OCI-LY3 (cell line): Measurements from ENCODE around the gene PGGHG.

ENCODE experiments used
- H2AFZ ChIP-seq: fragments of 200-600, 300-600 bp; shearing (Covaris generic); 2 replicates; pipeline ENCODE4 v1.6.0; 2014; ENCODE audit warnings: antibody characterized with exemption, low read depth, low read length
- H3K27ac ChIP-seq: fragments of 200-600, 300-600 bp; sonication (generic); 2 replicates; pipeline ENCODE4 v1.5.1; 2014; ENCODE audit warnings: mild to moderate bottlenecking, low read length, moderate library complexity, mixed read lengths
- H3K27me3 ChIP-seq: fragments of 200-600, 300-600 bp; sonication (generic); 2 replicates; pipeline ENCODE4 v1.6.1; 2014; ENCODE audit warnings: low read depth, low read length, mixed read lengths
- H3K36me3 ChIP-seq: fragments of 200-600, 300-600 bp; sonication (generic); replicated peaks from 2 replicates; pipeline ENCODE3; 2014; ENCODE audit warnings: low read depth, low read length, mixed read lengths
- H3K4me1 ChIP-seq: fragments of 300-600, 200-600 bp; sonication (generic); 2 replicates; pipeline ENCODE4 v1.6.1; 2014; ENCODE audit warnings: low read length, mixed read lengths
- H3K4me2 ChIP-seq: fragments of 200-600, 300-600 bp; sonication (generic); 2 replicates; pipeline ENCODE4 v1.6.1; 2014; ENCODE audit warnings: low read length, mixed read lengths
- H3K4me3 ChIP-seq: fragments of 300-600, 200-600 bp; sonication (generic); 2 replicates; pipeline ENCODE4 v1.5.1; 2014; ENCODE audit warnings: antibody characterized with exemption, mild to moderate bottlenecking, low read length, moderate library complexity
- H3K79me2 ChIP-seq: fragments of 300-600, 200-600 bp; shearing (Covaris generic); 2 replicates; pipeline ENCODE4 v1.6.1; 2014; ENCODE audit warnings: mild to moderate bottlenecking, low read length, mixed read lengths
- H3K9ac ChIP-seq: fragments of 300-600, 200-600 bp; shearing (Covaris generic); 2 replicates; pipeline ENCODE4 v1.6.0; 2014; ENCODE audit warnings: mild to moderate bottlenecking, low read length, moderate library complexity
- H3K9me3 ChIP-seq: fragments of 200-600, 300-600 bp; shearing (Covaris generic); 2 replicates; pipeline ENCODE4 v1.6.1; 2014; ENCODE audit warnings: low read length, mixed read lengths; ENCODE audit not compliant: insufficient read depth
- H4K20me1 ChIP-seq: fragments of 200-600, 300-600 bp; sonication (generic); 2 replicates; pipeline ENCODE4 v1.6.1; 2016; ENCODE audit warnings: low read length, mixed read lengths; ENCODE audit not compliant: insufficient read depth
- CTCF ChIP-seq: fragments of 200-600, 300-600 bp; sonication (generic); IDR thresholded peaks from 2 replicates; pipeline ENCODE4 v1.5.1; 2014; ENCODE audit warnings: antibody characterized with exemption, low read length, low read depth
- EZH2phosphoT487 ChIP-seq: fragments of 200-600 bp; shearing (Covaris generic); IDR thresholded peaks from 2 replicates; pipeline ENCODE4 v1.6.1; 2018; ENCODE audit warnings: antibody characterized with exemption, mixed run types, low read depth

PGGHG gene

GRCh38 chr11:255816-256215, 33.1 kb upstream of the PGGHG start:
- Histone ChIP-seq H3K9me3 (no peaks in the 10 kb centered on the region), H4K20me1 (no peaks in the 10 kb centered on the region), H3K79me2 (no peaks in the 10 kb centered on the region), H3K27me3 (no peaks in the 10 kb centered on the region), H3K4me1 (peaks cover 17% of the 10 kb centered on the region), H2AFZ (no peak overlapping the region), H3K4me3 (no peak overlapping the region), H3K9ac (no peak overlapping the region), H3K36me3 (peaks cover 28% of the 10 kb centered on the region), H3K4me2 (no peak overlapping the region), H3K27ac (no peak overlapping the region)
- TF ChIP-seq EZH2phosphoT487 (no peak), CTCF (no peak)

GRCh38 chr11:256952-257737, 31.8 kb upstream of the PGGHG start:
- peak overlapping the region; percentile 47 for H3K27ac ChIP-seq
- H3K9ac ChIP-seq = peak overlapping the region; percentile 38; the same call in 1 of the 2 replicates
- H2AFZ ChIP-seq = peak overlapping the region; percentile 86
- no peaks in the 10 kb centered on the region for H3K27me3 ChIP-seq
- no peak for TF ChIP-seq CTCF
- TF ChIP-seq EZH2phosphoT487 = no peak
- no peaks in the 10 kb centered on the region for H3K9me3 ChIP-seq
- peak overlapping the region; percentile 17; the same call in 1 of the 2 replicates for H3K4me3 ChIP-seq
- H3K36me3 ChIP-seq = peaks cover 16% of the 10 kb centered on the region
- H4K20me1 ChIP-seq = no peaks in the 10 kb centered on the region
- H3K4me1 ChIP-seq = peaks cover 18% of the 10 kb centered on the region
- H3K4me2 ChIP-seq = peak overlapping the region; percentile 63
- H3K79me2 ChIP-seq = no peaks in the 10 kb centered on the region

GRCh38 chr11:257766-258493, 31.0 kb upstream of the PGGHG start:
- Histone ChIP-seq H3K27me3 (no peaks in the 10 kb centered on the region), H3K4me3 (peak overlapping the region; percentile 17; the same call in 1 of the 2 replicates), H2AFZ (peak overlapping the region; percentile 86), H3K4me1 (peaks cover 22% of the 10 kb centered on the region), H3K9me3 (no peaks in the 10 kb centered on the region), H3K9ac (peak overlapping the region; percentile 38; the same call in 1 of the 2 replicates), H4K20me1 (no peaks in the 10 kb centered on the region), H3K79me2 (no peaks in the 10 kb centered on the region), H3K36me3 (peaks cover 10% of the 10 kb centered on the region), H3K27ac (peak overlapping the region; percentile 47), H3K4me2 (peak overlapping the region; percentile 63)
- TF ChIP-seq EZH2phosphoT487 (no peak), CTCF (peak; percentile 38)

- no peak overlapping the region for H3K27ac ChIP-seq
- H3K9ac ChIP-seq = no peak overlapping the region
- no peak overlapping the region for H3K4me2 ChIP-seq
- no peak for TF ChIP-seq EZH2phosphoT487
- TF ChIP-seq CTCF = no peak
- H3K27me3 ChIP-seq = no peaks in the 10 kb centered on the region
- H4K20me1 ChIP-seq = no peaks in the 10 kb centered on the region
- H3K36me3 ChIP-seq = no peaks in the 10 kb centered on the region
- no peak overlapping the region for H2AFZ ChIP-seq
- peaks cover 22% of the 10 kb centered on the region for H3K4me1 ChIP-seq
- H3K9me3 ChIP-seq = no peaks in the 10 kb centered on the region
- H3K4me3 ChIP-seq = no peak overlapping the region
- no peaks in the 10 kb centered on the region for H3K79me2 ChIP-seq
Measured at GRCh38 chr11:259413-259812, 29.5 kb upstream of the PGGHG start.
